Naive thymus-derived CD8-positive, alpha-beta T cell (primary cell): ENCODE results near the gene PIGR. TPM values are rescaled to one million over a fixed set of nuclear protein-coding genes. Genes with fewer than 3 reads are reported as not detected.

ENCODE experiments used
- ATAC-seq, 2 donors: fragments of 150-1000 bp; cut with Tn5 transposase in 1 of 2; sonication (Bioruptor Pico), chemical (Tn5 transposase) in 1 of 2; 1 replicate in 1 of 2; 2 replicates in 1 of 2; pipeline ENCODE4 v1.10.0; 2021; ENCODE audit warnings: mild to moderate bottlenecking in 2 of 2, moderate library complexity in 2 of 2
- POLR2A ChIA-PET: fragments of 350-600 bp; sonication (Branson Sonifier 250); formaldehyde crosslinking; loops from one replicate; lab custom pipeline; 2021; ENCODE audit warnings: antibody characterized with exemption; lab: Charles Lee
- DNase-seq, 10 donors: peaks; one replicate each; pipeline versions ENCODE4 v3.0.0 to v3.0.0-alpha.2; 2020 to 2022
- H3K27ac Mint-ChIP-seq, 10 donors: one replicate each; pipeline ENCODE4 v1.8.0; 2020 to 2022; ENCODE audit warnings: mild to moderate bottlenecking in 10 of 10, mixed read lengths in 10 of 10, moderate library complexity in 4 of 10, inconsistent platforms in 1 of 10
- H3K27me3 Mint-ChIP-seq, 5 donors: one replicate each; pipeline ENCODE4 v1.8.0; 2021 to 2022; ENCODE audit warnings: mixed read lengths in 5 of 5
- H3K36me3 Mint-ChIP-seq, 3 donors: one replicate each; pipeline ENCODE4 v1.8.0; 2020 to 2022; ENCODE audit warnings: mixed read lengths in 3 of 3, mild to moderate bottlenecking in 2 of 3, inconsistent platforms in 1 of 3
- H3K4me1 Mint-ChIP-seq, 4 donors: one replicate each; pipeline ENCODE4 v1.8.0; 2021 to 2022; ENCODE audit warnings: mixed read lengths in 4 of 4
- H3K4me3 Mint-ChIP-seq, 10 donors: one replicate each; pipeline ENCODE4 v1.8.0; 2020 to 2022; ENCODE audit warnings: mild to moderate bottlenecking in 10 of 10, mixed read lengths in 10 of 10, moderate library complexity in 6 of 10, inconsistent platforms in 1 of 10
- H3K9me3 Mint-ChIP-seq, 9 donors: one replicate each; pipeline ENCODE4 v1.8.0; 2020 to 2022; ENCODE audit warnings: mixed read lengths in 9 of 9, mild to moderate bottlenecking in 3 of 9, inconsistent platforms in 1 of 9, moderate library complexity in 1 of 9
- polyA plus RNA-seq, 3 donors: library from polyadenylated mRNA; unstranded; fragments of 300-500 nt; fragmentation: Illumina TruSeq; gene quantifications; one replicate each; pipeline ENCODE4 v1.2.3, GENCODE V29; 2021
- total RNA-seq, 8 experiments: library from RNA in 2 of 8; stranded (reverse) in 2 of 8; gene quantifications; one replicate each; pipeline ENCODE4 v1.2.3 and lab custom pipeline; 2021 to 2026

Gene PIGR
- total and polyA plus RNA-seq, 5 experiments from 2014 or later, result 0.03 TPM; not detected in 4

DNA sequence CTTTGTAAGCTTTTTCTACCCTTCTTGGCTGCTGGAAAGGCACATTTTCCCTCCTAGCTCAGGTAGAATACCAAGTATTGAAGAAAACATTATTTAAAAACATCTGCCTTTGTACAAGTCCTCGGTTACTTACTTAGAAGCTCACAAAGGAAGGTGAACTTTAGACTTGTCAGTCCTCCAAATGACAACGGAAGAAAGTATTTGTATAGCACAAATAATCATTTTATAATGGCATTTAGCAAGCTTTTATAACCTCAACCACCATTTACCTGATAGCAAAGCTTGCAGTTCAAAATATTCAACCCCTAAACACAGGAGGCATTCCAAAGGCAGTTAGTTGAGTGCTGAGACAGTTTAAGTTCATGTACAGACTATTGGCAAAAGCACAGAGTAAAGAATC, 26.5 kb upstream of the PIGR start:
- POLR2A ChIA-PET, result interaction anchor here (1.4 kb wide), 1 partner anchor 9 kb away, joined by 5 read pairs; no protein-coding TSS in a partner anchor
- Mint-ChIP-seq H3K36me3 (no peaks in the 10 kb centered on the region), H3K4me3 (no peak overlapping the region), H3K27ac (no peak overlapping the region), H3K4me1 (peaks cover 3 to 9% (median 7%) of the 10 kb centered on the region in 4 donors), H3K9me3 (no peaks in the 10 kb centered on the region), H3K27me3 (peaks cover 0 to 8% (median 4%) of the 10 kb centered on the region in 5 donors)
- DNase-seq, result no peak
- no peak for ATAC-seq

DNA sequence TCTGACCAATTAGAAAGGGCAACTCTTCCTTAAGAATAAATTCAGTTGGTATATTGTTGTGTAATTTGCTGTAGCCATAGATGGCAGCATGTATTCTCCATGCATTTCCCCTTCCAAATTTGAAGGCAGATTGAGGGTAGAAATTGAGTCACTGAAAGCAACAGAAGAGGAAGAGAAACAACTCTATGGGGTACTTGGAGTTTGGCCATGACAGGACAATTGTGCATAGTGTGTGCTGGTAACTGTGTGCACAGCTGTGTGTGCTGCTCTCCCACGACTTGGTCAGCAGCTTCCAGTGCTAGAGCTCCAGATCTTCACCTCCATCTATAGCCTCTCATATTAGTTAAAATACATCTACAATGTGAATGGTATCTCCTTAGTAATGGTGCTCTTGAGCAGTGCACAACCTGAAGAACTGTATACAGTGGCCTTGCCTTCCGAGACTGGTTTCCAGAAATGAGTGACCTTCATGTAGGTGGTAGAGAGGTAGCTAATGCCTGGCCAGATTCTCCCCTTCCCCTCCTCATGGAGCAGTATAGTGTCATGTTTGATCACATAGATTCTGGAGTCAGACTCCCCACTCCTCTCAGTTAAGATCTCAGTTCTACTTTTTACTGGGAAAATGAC, 24.9 kb upstream of the PIGR start:
- no peaks in the 10 kb centered on the region for H3K36me3 Mint-ChIP-seq
- ATAC-seq (no peak), DNase-seq (no peak)
- POLR2A ChIA-PET, result no interaction called here
- H3K4me1 Mint-ChIP-seq, result peaks cover 9 to 21% (median 17%) of the 10 kb centered on the region in 4 donors
- H3K27me3 Mint-ChIP-seq, result peaks cover 0 to 8% (median 4%) of the 10 kb centered on the region in 5 donors
- H3K27ac Mint-ChIP-seq, result no peak overlapping the region
- no peak overlapping the region for H3K4me3 Mint-ChIP-seq
- H3K9me3 Mint-ChIP-seq, result no peaks in the 10 kb centered on the region

DNA sequence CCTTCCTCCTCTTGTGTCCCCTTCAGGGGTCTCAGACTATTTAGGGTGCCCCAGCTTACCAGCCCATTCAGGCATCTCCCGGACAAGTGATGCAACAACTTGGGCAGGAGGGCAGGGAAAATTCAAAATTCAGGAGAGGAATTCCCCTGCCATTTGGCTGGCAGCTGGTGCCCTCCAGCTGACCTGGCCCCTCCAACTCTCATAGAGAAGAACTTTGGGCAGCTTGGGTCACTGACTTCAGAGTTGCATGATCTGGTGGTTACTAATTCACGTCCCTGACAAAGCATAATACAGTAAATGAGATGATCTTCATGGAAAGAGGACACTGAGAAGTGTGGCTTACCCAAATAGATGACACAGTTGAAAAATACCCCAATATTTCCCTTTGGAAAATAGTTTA, 24.2 kb upstream of the PIGR start, which contains the start of gene FCAMR:
Gene FCAMR, minus strand, starts transcription at position 15 of the 400 bp plus-strand sequence. CDS start 335 bp downstream, outside the sequence.
- POLR2A ChIA-PET, result no interaction called here
- Mint-ChIP-seq H3K4me3 (no peak within 1 kb of the TSS), H3K27me3 (peaks cover 0 to 8% (median 4%) of the 10 kb centered on the region in 5 donors), H3K36me3 (no peaks in the 10 kb centered on the region), H3K9me3 (no peaks in the 10 kb centered on the region), H3K27ac (peak within 1 kb of the TSS in 3 of 10 donors; percentile 3 to 66 (median 51)), H3K4me1 (peaks cover 11 to 21% (median 17%) of the 10 kb centered on the region in 4 donors)
- no peak for ATAC-seq
- no peak for DNase-seq

DNA sequence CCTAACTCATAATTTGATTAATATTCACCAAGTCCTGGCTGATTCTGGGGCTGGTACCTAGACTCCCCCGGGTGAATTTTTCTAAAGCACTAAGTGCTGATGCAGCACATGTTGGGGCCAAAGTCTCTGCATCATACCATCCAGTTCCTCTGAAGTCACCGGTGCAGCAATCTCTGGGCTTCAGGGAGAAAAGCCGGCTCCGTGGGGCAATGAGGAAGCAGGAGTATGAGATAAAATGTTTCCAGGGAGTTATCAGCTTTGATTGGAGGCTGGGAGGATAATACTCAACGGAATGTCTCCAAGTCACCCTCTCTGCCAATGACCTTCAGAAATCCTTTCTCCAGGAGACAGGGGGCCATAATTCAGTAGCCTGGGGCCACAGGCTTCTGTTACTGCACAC, 22.8 kb upstream of the PIGR start:
- H3K4me1 Mint-ChIP-seq, result peaks cover 11 to 21% (median 17%) of the 10 kb centered on the region in 4 donors
- no peaks in the 10 kb centered on the region for H3K9me3 Mint-ChIP-seq
- no peak overlapping the region for H3K4me3 Mint-ChIP-seq
- H3K27ac Mint-ChIP-seq, result peak overlapping the region in 1 of 10 donors; percentile 19
- DNase-seq, result no peak
- POLR2A ChIA-PET, result no interaction called here
- no peak for ATAC-seq
- H3K27me3 Mint-ChIP-seq, result peaks cover 0 to 8% (median 4%) of the 10 kb centered on the region in 5 donors
- H3K36me3 Mint-ChIP-seq, result no peaks in the 10 kb centered on the region

DNA sequence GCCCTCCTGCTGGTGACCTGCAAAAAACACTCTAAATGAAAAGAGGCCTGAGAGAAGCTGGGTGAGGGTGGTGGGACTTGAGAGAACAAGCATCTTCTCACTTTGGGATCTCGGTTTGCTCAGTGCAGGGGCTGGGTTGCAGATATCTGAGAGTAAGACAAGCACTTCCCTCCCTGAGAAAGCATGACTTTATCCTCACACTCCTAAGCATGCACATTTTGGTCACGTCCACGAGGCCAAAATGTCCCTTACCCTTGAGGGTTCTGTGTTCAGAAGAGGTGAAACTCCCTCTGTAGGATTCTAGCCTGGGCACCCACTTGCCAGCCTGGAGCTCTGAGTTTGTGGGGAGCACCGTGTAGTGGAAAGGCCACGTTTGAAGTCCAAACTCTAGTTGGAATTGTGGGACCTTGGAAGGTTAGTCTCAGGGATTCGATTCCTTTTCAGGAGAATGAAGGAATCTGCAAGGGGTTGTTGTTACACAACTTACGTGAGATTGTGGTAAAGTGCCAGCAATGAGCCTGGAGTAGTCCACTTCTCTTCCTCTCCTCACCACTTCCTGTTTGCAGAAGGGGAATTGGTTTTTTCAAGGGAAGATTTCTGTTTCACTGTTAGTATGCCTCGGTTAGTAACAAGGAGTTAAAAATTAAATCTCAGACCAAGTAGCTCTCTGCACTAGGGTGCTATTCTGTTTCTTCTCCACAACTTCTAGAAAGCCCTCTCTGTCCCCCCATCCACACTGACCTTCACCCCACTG, 21.0 kb upstream of the PIGR start:
- peaks cover 0 to 8% (median 4%) of the 10 kb centered on the region in 5 donors for H3K27me3 Mint-ChIP-seq
- DNase-seq (no peak), ATAC-seq (peak in 1 of 2 donors; percentile 23)
- H3K36me3 Mint-ChIP-seq, result no peaks in the 10 kb centered on the region
- H3K4me3 Mint-ChIP-seq, result peak overlapping the region in 9 of 10 donors; percentile 2 to 72 (median 59)
- no peaks in the 10 kb centered on the region for H3K9me3 Mint-ChIP-seq
- peak overlapping the region in 8 of 10 donors; percentile 0 to 87 (median 56) for H3K27ac Mint-ChIP-seq
- POLR2A ChIA-PET, result interaction anchor here (0.7 to 0.9 kb wide), 4 partner anchors 9 to 57 kb away, joined by 3 to 4 read pairs (median 3); no protein-coding TSS in a partner anchor
- H3K4me1 Mint-ChIP-seq, result peaks cover 20 to 31% (median 28%) of the 10 kb centered on the region in 4 donors

DNA sequence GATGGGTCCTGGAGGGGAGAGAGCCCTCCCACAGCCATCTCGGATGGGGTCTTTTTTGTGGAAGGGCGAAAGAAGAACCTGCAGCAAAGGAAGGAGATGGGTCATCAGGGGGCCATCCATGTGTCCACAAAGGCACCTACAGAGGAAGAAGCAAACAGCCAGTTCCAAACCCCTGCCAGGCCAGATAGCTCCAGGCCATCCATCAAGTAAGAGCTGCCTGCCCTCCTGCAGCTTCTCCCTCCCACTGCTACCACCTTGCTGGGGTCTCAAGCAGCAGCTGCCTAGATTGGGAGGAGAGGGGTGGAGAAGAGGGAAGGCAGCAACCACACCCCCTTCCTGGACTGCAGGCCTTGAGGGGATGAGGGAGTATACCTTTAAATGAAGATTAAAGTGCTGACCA, 19.5 kb upstream of the PIGR start:
- POLR2A ChIA-PET, result interaction anchor here (0.6 kb wide), 1 partner anchor 21 kb away, joined by 3 read pairs; no protein-coding TSS in a partner anchor

DNA sequence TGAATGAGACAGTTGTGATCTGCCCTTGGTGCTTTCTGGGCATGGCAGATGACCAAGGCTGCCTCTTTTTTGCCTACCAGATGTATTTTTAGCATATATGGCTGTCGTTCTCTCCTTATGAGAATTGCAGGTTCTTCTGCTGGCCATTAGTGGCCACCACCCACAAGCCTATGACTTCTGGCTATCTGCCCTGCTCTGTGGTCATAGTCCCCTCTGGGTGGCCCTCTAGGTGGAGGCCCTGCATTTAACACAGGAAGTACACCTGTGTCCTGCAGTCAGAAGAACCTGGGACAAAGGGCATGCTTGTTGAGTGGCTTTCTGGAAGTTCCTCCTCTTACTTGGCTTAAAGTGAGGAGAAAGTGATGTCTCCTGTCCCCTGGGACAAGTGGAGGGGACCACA, 17.5 kb upstream of the PIGR start:
- H3K9me3 Mint-ChIP-seq, result no peaks in the 10 kb centered on the region
- POLR2A ChIA-PET, result no interaction called here
- peaks cover 22 to 35% (median 33%) of the 10 kb centered on the region in 4 donors for H3K4me1 Mint-ChIP-seq

More for the DNA sequence above, 19.5 kb upstream of the PIGR start:
- H3K27ac Mint-ChIP-seq, result no peak overlapping the region
- H3K36me3 Mint-ChIP-seq, result no peaks in the 10 kb centered on the region
- peak overlapping the region in 1 of 10 donors; percentile 77 for H3K4me3 Mint-ChIP-seq
- H3K27me3 Mint-ChIP-seq, result peaks cover 0 to 8% (median 4%) of the 10 kb centered on the region in 5 donors
- DNase-seq (no peak), ATAC-seq (no peak)
- H3K9me3 Mint-ChIP-seq, result no peaks in the 10 kb centered on the region
- peaks cover 22 to 35% (median 33%) of the 10 kb centered on the region in 4 donors for H3K4me1 Mint-ChIP-seq

DNA sequence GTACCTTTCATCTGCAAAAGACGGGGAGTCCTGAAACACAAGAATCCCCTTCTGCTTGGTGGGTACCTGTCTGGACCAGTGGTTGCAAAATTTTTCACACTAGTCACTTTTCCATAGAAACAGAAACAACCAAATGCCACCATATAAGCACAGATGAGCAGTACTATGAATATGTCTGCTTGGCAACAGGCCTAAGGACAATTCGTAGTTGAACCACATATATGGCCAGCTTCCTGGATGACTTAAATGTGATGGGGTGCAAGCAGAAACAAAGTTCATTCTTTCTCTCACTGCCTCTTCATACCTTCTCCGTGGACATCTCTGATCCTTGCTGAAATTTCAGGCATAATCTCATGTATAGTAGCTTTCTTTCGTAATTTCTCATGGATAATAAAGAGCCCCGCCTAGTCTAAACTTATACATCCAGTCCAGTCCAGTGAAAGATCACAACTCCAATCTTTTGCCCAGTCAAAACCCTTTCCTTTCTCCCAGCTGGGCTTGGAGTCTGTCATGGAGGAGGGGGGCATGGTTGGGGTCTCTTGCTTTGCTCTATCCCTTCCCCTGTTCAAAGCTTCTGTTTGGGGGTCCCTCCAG, 16.9 kb upstream of the PIGR start:
- H3K4me1 Mint-ChIP-seq, result peaks cover 20 to 33% (median 30%) of the 10 kb centered on the region in 4 donors
- POLR2A ChIA-PET, result interaction anchor here (1.0 kb wide), 1 partner anchor 41 kb away, joined by 3 read pairs; the partner anchor contains the start of gene FCMR

More for the DNA sequence above, 17.5 kb upstream of the PIGR start:
- ATAC-seq, result no peak
- DNase-seq, result no peak
- Mint-ChIP-seq H3K4me3 (no peak overlapping the region), H3K27me3 (peaks cover 0 to 2% (median 0%) of the 10 kb centered on the region in 5 donors), H3K36me3 (no peaks in the 10 kb centered on the region), H3K27ac (peak overlapping the region in 1 of 10 donors; percentile 48)

DNA sequence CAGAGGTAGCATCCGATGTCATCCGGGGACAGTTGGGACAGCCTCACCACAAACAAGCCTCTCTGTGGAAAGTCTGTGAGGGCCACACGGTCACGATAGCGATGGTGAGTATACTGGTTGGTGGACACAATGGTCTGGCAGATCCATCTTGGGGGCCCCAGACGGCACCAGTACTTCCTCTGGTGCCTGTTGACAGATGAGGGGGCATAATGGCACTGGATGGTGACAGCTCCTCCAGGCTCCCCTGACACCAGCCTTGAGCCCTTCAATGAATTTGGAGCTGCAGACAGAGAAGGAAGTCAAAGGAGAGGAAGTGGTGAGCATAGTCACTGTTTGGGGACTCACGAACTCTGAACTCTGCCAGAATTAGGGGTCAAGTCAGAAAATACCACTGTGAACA, 16.0 kb upstream of the PIGR start:
- DNase-seq (peak in 1 of 10 donors; percentile 8), ATAC-seq (peak; percentile 42 to 49)
- H3K27me3 Mint-ChIP-seq, result no peaks in the 10 kb centered on the region
- POLR2A ChIA-PET, result interaction anchor here (1.0 to 1.2 kb wide), 3 partner anchors 10 to 61 kb away, joined by 3 read pairs; partner anchors contain the start of gene FCMR
- H3K4me3 Mint-ChIP-seq, result no peak overlapping the region
- H3K4me1 Mint-ChIP-seq, result peaks cover 13 to 25% (median 21%) of the 10 kb centered on the region in 4 donors
- peak overlapping the region in 1 of 10 donors; percentile 21 for H3K27ac Mint-ChIP-seq
- no peaks in the 10 kb centered on the region for H3K36me3 Mint-ChIP-seq
- H3K9me3 Mint-ChIP-seq, result no peaks in the 10 kb centered on the region

More for the DNA sequence above, 16.9 kb upstream of the PIGR start:
- H3K4me3 Mint-ChIP-seq, result peak overlapping the region in 1 of 10 donors; percentile 1
- H3K36me3 Mint-ChIP-seq, result no peaks in the 10 kb centered on the region
- DNase-seq (no peak), ATAC-seq (no peak)
- peak overlapping the region in 2 of 10 donors; percentile 9 to 18 for H3K27ac Mint-ChIP-seq
- no peaks in the 10 kb centered on the region for H3K9me3 Mint-ChIP-seq
- H3K27me3 Mint-ChIP-seq, result no peaks in the 10 kb centered on the region

DNA sequence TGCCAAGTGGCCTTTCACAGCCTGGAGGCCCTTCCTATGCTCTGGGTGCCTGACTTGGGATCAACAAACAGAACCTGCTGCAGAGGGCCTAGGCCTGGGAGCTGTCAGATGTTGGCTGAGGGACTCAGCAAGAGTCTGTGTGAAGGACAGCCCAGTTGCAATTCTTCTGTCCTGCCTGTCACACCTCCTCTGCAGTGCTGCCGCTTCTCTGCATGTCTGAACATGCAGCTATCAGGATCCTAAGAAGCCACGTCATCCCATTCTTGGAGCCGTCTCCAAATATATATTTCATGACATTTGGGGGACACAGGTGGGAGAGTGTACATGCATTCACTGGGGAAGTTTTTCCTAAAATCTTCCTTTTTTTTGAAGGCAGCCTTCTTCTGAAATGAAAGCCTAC, 15.4 kb upstream of the PIGR start:
- Mint-ChIP-seq H3K27ac (peak overlapping the region in 1 of 10 donors; percentile 11), H3K9me3 (no peaks in the 10 kb centered on the region), H3K36me3 (no peaks in the 10 kb centered on the region), H3K4me3 (no peak overlapping the region), H3K4me1 (peaks cover 13 to 19% (median 15%) of the 10 kb centered on the region in 4 donors), H3K27me3 (no peaks in the 10 kb centered on the region)
- POLR2A ChIA-PET, result interaction anchor here (1.0 to 1.2 kb wide), 2 partner anchors 10 to 60 kb away, joined by 3 read pairs; no protein-coding TSS in a partner anchor
- DNase-seq (no peak), ATAC-seq (no peak)

DNA sequence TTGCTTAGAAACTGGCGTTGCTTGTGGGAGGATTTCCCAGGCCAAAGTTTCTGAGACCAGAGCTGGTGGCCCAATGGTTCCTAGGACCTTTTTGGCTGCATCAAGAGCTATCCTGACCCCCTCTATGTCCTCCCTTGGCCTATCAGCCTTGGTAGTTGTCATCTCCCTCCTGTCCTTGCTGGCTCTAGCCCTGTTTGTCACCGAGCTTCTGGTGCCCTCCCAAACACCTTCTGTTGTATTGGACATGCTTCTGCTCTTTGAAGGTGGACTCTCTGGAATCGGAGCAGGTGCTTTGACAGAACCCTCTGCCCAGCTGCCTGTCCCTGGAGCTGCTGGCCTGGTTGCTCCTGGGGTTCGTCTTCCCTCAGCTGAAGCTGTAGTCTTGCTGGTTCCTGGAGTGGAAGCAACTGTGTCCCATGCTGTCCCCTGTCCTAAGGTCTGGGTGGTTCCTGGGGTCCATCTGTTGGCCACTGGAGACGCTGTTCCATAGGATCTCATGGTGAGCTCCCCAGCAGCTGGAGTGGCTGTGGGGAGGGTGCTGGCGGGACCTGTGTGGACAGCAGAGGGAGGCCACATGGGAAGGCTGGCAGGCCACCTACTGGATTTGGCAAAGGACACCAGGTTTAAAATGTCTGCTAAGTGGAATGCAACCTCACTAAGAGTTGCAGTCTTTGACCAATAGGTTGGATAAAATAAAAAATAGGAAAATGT, 14.6 kb upstream of the PIGR start:
- H3K4me1 Mint-ChIP-seq, result peaks cover 12 to 19% (median 14%) of the 10 kb centered on the region in 4 donors
- H3K9me3 Mint-ChIP-seq, result no peaks in the 10 kb centered on the region
- DNase-seq (no peak), ATAC-seq (no peak)
- POLR2A ChIA-PET, result no interaction called here
- H3K27ac Mint-ChIP-seq, result peak overlapping the region in 1 of 10 donors; percentile 2
- H3K27me3 Mint-ChIP-seq, result no peaks in the 10 kb centered on the region
- H3K36me3 Mint-ChIP-seq, result no peaks in the 10 kb centered on the region
- H3K4me3 Mint-ChIP-seq, result no peak overlapping the region

DNA sequence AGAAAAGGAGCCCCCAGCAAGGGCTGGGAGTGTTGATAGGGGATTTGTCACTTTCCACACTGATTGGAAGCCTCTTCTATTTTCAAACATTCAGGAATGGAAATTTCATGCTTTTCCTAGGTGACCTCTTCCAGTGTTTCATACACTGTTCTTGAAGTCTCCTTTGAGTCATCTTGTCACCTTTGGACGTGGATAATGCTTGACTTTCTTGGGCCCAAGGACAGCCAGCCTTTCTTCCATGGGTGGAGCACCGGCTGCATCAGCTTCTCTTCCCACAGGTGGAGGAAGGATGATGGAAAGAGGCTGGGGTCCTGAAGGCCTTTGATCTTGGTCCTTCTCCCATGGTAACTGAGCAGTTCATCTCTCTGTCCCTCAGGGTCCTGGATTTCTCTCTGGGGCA, 11.9 kb upstream of the PIGR start:
- POLR2A ChIA-PET, result no interaction called here

More for the DNA sequence above, 11.9 kb upstream of the PIGR start:
- Mint-ChIP-seq H3K9me3 (no peaks in the 10 kb centered on the region), H3K36me3 (no peaks in the 10 kb centered on the region), H3K27ac (no peak overlapping the region), H3K4me3 (no peak overlapping the region), H3K27me3 (no peaks in the 10 kb centered on the region), H3K4me1 (peaks cover 8 to 13% (median 11%) of the 10 kb centered on the region in 4 donors)
- DNase-seq (no peak), ATAC-seq (no peak)
